Ovary (tissue), 9 donors: ENCODE data around the gene PAK3. TPM values are rescaled to one million over a fixed set of nuclear protein-coding genes. Genes with fewer than 3 reads are reported as not detected.

Source experiments
- DNase-seq, 5 donors: peaks; one replicate each; pipeline ENCODE4 v3.0.0-alpha.2; 2019 to 2020
- H3K27ac ChIP-seq, 2 donors: fragments of 200-600 bp; one replicate each; pipeline versions ENCODE4 v1.5.1 to v1.8.0; 2019 to 2022
- H3K27me3 ChIP-seq: fragments of 200-600 bp; one replicate; pipeline ENCODE4 v1.8.0; 2022
- H3K36me3 ChIP-seq: fragments of 200-600 bp; sonication (generic); one replicate; pipeline ENCODE4 v1.5.1; 2019
- H3K4me1 ChIP-seq: one replicate; pipeline ENCODE4 v1.8.1; 2013; ENCODE audit warnings: mild to moderate bottlenecking, moderate library complexity; ENCODE audit not compliant: insufficient read depth
- H3K4me3 ChIP-seq: fragments of 200-600 bp; sonication (generic); one replicate; pipeline ENCODE4 v1.5.1; 2017
- H3K9me3 ChIP-seq, 2 donors: fragments of 200-600 bp in 1 of 2; sonication (generic) in 1 of 2; one replicate each; pipeline versions ENCODE4 v1.5.1 to v1.8.1; 2013 to 2019; ENCODE audit warnings: mild to moderate bottlenecking in 1 of 2, moderate library complexity in 1 of 2
- CTCF ChIP-seq, 3 donors: fragments of 450-650 bp in 2 of 3; fragments of 200-600 bp in 1 of 3; IDR thresholded peaks; one replicate each; pipeline versions ENCODE4 v1.5.1 to v1.8.0; 2016 to 2022; ENCODE audit warnings: antibody characterized with exemption in 3 of 3, mild to moderate bottlenecking in 1 of 3
- EP300 ChIP-seq: sonication (generic); formaldehyde crosslinking; IDR thresholded peaks from one replicate; pipeline ENCODE4 v1.6.1; 2017; ENCODE audit warnings: antibody characterized with exemption
- POLR2A ChIP-seq: fragments of 450-650 bp; IDR thresholded peaks from one replicate; pipeline ENCODE4 v1.6.1; 2017; ENCODE audit warnings: antibody characterized with exemption, mild to moderate bottlenecking, moderate library complexity
- WGBS, 3 donors: extraction: QIAGEN DNeasy Blood & Tissue Kit in 1 of 3; methylation state at CpG; one replicate each; pipeline versions ENCODE4 v1.1.5 to v1.1.7; 2013 to 2017; 5-methylcytosine and 5-hydroxymethylcytosine counted together
- intact Hi-C, 4 donors: fragments of 100-400 bp; cut with DNase I; formaldehyde crosslinking; loops; one replicate each; pipeline versions ENCODE4 v1.11.0 to v1.15.1; 2022 to 2023
- polyA plus RNA-seq, 2 donors: library from polyadenylated mRNA; stranded (reverse); fragments of 200-250 nt in 1 of 2; fragments of 350-450 nt in 1 of 2; fragmentation: Illumina TruSeq in 1 of 2; extraction: RNeasy Lipid Tissue Mini Kit (QIAGEN cat#74804) in 1 of 2; gene quantifications; one replicate each; pipeline ENCODE4 v1.2.3, GENCODE V29; 2013 to 2014
- total RNA-seq, 7 donors: library from RNA; depleted of rRNA in 2 of 7; stranded (reverse); fragments of >200 nt in 2 of 7; fragmentation: NEBNext Ultra II Directional in 3 of 7; extraction: Animal tissue kit (Norgen Biotek cat#: 25700) in 3 of 7; gene quantifications; one replicate each; pipeline versions ENCODE4 v1.1.0 to v1.2.4, GENCODE V29; 2016 to 2023
- donor health status: DM: no; HTN: no; CAD: no; lungs with moderate emphysema.
- donor health status: DM: no; HTN: no; CAD: no.
- donor health status: Bipolar disorder and iron deficiency.
- donor health status: DM: yes; HTN: yes; CAD: no.
- donor health status: DM: no; HTN: no; CAD: no.
- donor health status: DM: yes; HTN: yes; CAD: no.

PAK3 gene
- total and polyA plus RNA-seq, 9 donors: 0.61 to 15.8 (median 5.4) TPM

GRCh38 chrX:111123125-111123524, 27.1 kb downstream of the PAK3 start:
- Histone ChIP-seq H3K4me3 (no peak overlapping the region), H3K9me3 (no peaks in the 10 kb centered on the region), H3K36me3 (no peaks in the 10 kb centered on the region), H3K27me3 (no peaks in the 10 kb centered on the region), H3K4me1 (no peaks in the 10 kb centered on the region), H3K27ac (no peak overlapping the region)
- DNase-seq: no peak
- WGBS, 3 donors: 75 to 83% (median 76%) methylated on average over 6 of the region's 6 CpGs
- TF ChIP-seq POLR2A (no peak), EP300 (no peak), CTCF (IDR thresholded peaks at IDR 0.05) (no peak)
- intact Hi-C loops: no loop called here

DNA sequence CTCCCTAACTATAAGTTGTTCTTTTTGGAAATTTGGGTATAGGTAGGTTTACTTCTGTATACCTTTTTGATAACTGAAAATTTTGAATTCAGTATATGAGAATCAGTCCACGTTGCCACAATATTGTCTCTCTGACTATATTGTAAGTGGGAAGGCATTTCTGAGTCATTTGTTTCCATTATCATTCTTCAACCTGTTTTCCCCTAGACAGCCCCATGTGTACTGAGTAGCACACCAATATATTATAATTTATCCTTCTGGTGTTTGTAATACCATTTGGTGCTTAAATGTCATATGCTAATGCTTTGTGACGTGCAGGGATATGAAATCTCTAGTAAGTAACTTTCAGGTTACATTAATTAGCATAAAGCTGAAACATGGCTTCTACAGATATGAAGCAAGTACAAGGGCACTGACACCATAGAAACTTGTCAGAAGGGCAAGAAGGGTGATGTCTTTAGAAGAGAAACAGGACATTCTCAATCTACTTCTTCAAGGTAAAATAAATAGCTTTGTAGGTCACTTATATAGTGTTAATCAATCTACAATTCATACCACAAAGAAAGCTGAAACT, 27.7 kb downstream of the PAK3 start:
- WGBS, 3 donors: 56 to 65% (median 61%) methylated on average over 2 of the region's 2 CpGs
- intact Hi-C loops: no loop called here
- H3K27me3 ChIP-seq: no peaks in the 10 kb centered on the region
- no peaks in the 10 kb centered on the region for H3K36me3 ChIP-seq
- no peaks in the 10 kb centered on the region for H3K4me1 ChIP-seq
- no peak overlapping the region for H3K4me3 ChIP-seq
- H3K9me3 ChIP-seq: no peaks in the 10 kb centered on the region
- no peak for TF ChIP-seq EP300
- no peak for TF ChIP-seq POLR2A
- TF ChIP-seq CTCF (IDR thresholded peaks at IDR 0.05): no peak
- no peak for DNase-seq
- no peak overlapping the region for H3K27ac ChIP-seq

DNA sequence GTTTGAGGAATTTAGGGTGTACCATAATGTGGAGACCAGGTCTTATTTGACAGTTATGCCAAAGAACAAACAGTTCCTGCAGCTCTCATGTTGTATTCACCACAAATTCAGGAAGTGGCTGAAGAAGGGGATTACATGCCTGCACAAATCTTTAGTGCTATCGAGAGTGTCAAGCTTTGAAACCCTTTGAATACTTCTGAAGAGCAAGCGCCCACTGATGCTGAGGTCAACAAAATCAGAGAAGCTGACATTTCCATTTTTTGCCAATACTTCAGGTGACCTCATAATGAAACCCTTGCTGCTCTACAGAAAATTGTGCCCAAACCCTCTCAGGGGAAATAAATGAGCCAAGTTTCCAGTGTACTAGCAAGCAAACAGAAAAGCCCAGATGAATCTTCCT, 28.4 kb downstream of the PAK3 start:
- WGBS, 3 donors: 66 to 74% (median 68%) methylated on average over 2 of the region's 2 CpGs
- no peaks in the 10 kb centered on the region for H3K4me1 ChIP-seq
- TF ChIP-seq POLR2A (no peak), CTCF (IDR thresholded peaks at IDR 0.05) (no peak)
- H3K9me3 ChIP-seq: no peaks in the 10 kb centered on the region
- no peaks in the 10 kb centered on the region for H3K36me3 ChIP-seq
- DNase-seq: no peak
- H3K27me3 ChIP-seq: no peaks in the 10 kb centered on the region
- intact Hi-C loops: no loop called here
- no peak overlapping the region for H3K4me3 ChIP-seq
- no peak overlapping the region for H3K27ac ChIP-seq

GRCh38 chrX:111127038-111127437, 31.0 kb downstream of the PAK3 start:
- H3K27me3 ChIP-seq: no peaks in the 10 kb centered on the region
- H3K4me1 ChIP-seq: no peaks in the 10 kb centered on the region
- no peaks in the 10 kb centered on the region for H3K36me3 ChIP-seq
- no peak overlapping the region for H3K4me3 ChIP-seq
- no peaks in the 10 kb centered on the region for H3K9me3 ChIP-seq
- no peak overlapping the region for H3K27ac ChIP-seq
- intact Hi-C loops: no loop called here
- no peak for DNase-seq
- TF ChIP-seq POLR2A (no peak), EP300 (no peak), CTCF (IDR thresholded peaks at IDR 0.05) (no peak)
